ENCODE results near the gene TOMM40L.

The TOMM40L gene

DNA sequence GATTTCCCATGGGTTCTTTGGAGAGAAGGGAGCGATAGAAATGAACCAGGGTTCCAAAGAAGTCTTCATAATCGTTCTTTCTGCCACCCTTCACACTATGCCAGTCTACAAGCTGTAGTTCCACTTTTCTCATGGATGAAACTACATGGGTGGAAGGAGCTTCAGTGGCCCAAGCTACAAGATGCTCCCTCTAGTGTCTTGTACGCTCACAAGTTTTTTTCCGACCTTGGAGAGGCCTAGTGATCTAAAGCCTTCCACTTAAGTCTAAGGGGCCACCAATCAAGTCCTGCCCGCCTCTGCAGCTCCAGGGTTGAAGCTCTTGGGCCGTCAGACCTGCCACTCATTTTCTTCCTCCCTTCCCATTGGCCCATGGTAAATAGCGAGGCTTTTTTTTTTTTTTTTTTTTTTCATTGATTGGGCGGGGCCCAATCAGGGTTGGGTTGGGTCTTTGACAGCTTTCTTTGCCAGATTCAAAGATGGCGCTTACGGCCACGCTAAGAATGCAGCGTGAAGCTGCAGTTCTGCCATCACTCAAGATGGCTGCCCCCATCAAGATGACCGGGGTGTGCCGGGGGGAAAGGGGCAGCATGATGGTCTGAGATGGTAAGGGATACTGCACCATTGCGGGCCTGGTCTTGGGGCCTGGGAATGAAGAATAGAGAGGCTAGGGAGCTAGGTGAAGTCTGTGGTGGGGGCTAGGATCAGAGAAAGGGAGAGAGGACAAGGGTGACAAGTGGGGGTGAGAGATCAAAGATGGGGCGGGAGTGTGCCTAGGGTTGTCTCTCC is at the start of gene TOMM40L:
Gene TOMM40L, plus strand, starts transcription at position 527 of the 786 bp plus-strand sequence. CDS start 430 bp downstream, outside the sequence.
- DNase-seq: peak; percentile 72 to 96 (median 91)

DNA sequence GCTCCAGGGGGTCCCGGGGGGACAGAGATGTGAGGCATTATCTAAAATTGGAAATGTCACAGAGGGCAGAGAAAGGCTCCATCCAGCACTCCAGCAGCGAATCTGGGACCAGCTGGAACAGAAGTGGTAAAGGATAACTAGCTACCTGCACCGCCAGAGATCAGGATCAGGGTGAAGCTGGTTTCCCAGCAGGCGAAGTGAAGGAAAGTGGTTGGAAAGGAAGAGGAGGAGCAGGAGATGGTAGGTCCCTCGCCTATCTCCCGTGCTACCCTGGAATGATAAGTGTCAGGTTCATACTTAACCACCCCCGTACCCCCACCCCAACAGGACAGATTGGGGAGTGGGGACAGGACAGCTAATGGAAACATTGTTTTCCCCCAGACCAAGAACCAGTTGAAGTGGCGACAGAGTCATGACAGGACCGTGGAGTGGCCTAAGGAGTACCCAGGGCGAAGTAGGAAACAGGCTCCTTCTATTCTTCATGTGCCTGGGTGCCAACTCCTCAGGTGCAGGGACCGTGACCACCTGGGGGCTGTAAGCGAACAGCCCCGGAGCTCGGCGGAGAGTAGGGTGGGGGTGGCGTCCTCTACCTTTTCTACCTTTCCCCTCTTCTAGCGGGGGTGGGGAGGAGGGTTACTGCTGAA is 49.3 kb upstream of the TOMM40L start:
- no peak for DNase-seq

DNA sequence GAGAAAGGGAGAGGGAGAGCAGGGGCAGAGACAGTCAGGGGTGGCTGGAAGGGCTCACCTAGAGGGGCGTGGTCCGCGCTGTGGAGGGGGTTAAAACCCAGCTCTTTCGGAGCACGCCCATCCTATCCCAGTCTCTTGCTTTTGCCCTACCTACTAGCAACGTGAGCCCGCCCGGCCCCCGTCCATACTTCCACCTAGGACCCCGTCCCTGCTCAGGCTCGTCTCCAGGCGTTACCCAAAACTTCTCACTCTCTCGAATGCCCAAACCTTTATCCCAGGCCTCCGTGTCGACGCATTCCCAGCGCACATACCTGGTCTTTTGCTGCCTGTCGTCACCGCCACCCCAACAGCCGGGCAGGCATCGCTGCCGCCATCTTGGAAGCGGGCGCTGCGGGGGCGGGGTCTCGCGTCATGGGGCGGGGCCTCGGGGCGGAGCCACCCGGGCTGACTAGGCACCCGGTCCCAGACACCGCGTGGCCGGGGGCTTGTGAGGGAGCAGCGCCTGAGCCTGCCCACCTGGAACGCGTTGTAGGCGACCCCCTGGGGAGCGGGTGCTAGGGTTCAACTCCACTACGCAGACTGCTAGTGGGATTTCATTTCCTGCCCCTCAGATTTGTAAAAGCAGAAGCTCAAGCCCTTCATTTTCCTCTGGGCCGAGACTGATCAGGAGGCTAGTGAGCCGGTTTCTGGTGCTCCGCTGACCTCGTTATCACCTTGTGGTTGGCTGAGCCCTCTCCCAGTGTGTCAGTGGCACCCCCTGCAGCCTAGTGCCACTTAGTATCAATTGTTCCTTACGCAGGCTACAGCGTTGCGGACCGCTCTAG is 48.5 kb upstream of the TOMM40L start, which contains the start of gene B4GALT3:
Gene B4GALT3, minus strand, starts transcription at position 396 of the 824 bp plus-strand sequence. CDS start 1,447 bp downstream, outside the sequence.
- peak; percentile 83 to 98 (median 90) for DNase-seq

DNA sequence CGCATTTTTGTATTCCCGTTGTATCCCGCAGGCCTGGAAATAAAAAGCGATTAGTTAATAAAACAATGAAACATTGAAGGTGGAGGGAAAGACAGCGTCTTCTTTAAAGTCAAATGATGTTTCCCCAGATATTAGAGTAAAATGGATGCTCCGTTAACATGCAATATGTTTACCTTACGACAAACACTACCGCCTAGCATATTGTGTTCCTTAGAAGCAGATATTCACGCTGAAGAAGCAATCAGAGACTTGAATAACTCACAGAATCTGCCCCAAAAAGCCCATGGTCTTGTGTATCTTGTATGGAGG is 48.0 kb upstream of the TOMM40L start:
- no peak for DNase-seq

DNA sequence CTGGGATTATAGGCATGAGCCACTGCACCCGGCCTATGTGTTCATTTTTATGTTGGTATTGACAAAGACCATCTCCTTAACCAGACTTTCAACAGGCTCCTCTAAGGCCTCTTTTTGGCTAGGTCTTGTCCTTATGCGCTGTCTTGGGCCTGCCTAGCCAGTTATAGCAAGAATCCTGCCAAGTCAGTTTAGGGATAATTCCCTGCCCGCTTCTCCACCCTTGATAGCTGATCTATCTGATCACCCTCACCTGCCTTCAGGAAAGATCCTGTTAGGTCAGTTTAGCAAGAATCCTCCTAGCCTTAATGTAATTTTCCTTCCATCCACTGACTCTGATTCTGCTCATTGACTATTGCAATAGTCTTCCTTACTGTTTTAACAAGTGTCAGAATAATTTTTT is 46.2 kb upstream of the TOMM40L start:
- DNase-seq: no peak

DNA sequence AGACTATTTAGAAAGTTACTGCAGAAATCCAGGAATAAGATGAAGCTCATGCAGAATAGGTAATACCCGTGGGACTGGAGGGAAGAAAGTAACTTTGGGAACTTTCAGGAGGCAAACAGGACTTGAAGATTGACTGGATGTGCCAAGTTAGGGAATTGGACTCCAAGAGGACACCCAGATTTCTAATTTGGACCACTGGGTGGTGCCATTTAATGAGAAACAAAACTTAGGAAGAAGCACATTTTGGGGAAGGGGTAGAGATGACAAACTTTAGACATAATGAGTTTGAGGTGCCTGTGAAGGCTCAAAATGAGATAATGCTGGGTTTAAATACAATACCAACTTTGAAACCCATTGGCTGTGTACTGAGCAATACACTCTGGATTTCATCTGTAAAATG is 45.2 kb upstream of the TOMM40L start:
- DNase-seq: peak in 1 of 6 experiments; percentile 14

DNA sequence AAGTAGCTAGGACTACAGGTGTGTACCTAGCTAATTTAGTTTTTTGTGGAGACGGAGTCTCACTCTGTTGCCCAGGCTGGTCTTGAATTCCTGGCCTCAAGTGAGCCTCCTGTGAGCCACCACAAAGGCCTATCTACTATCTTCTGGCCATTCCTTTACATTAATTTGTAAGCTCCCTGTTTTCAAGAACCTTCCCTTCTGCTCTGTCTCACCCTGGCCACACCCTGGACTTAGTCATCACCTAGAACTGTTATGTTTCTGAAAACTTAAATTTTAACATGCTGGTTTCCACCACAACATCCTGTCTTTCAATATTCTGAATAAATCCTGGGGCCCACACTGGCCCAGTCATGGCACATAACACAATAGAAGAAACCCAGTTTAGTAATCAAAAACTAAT is 43.6 kb upstream of the TOMM40L start:
- DNase-seq: peak in 5 of 6 experiments; percentile 8 to 65 (median 50)

DNA sequence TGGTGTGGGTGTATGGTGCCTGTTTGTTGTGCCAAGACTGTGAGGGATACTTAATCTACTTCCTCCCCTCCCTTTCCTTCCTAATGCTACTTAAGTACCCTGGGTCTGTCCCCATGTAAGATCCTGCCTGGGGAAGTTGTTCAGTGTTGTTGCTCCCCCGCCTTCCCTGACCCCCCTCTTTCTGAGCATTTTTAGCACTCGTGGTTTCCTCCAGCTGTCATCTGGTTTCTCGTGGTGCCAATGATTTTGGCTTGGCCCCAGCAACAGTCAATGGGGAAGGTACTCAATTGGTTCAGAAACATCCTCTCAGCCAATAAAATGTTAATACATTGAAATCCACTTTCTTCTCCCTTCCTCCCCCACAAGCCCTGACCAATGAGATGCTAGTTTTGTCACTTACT is 40.6 kb upstream of the TOMM40L start:
- peak; percentile 47 to 91 (median 81) for DNase-seq

DNA sequence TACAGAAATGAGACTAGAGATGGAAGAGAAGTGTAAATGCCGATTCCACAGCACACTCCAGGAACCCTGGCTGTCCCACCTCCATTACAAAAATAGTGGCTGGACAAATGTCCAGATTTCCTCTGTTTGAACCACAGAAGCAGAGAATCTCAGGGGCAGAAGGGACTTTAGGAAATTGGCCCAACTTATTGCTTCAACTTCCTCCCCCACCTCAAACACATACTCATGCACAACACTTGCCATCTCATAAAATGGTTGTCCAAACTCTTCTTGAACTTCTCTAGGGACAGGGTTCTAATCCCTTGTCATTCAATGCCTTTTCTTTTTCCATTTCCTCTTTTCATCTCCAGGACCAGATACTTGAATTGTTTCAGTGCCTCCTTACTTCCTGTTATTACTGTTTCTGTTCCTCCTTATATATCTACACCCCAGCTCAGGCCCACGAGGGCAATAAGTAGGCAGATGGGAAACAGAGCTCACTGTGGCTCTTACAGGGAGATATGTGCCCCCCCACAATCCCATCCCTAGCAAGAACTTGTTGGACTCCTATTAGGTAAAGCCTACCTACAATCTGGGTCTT is 40.0 kb upstream of the TOMM40L start:
- peak in 2 of 6 experiments; percentile 52 to 58 for DNase-seq

DNA sequence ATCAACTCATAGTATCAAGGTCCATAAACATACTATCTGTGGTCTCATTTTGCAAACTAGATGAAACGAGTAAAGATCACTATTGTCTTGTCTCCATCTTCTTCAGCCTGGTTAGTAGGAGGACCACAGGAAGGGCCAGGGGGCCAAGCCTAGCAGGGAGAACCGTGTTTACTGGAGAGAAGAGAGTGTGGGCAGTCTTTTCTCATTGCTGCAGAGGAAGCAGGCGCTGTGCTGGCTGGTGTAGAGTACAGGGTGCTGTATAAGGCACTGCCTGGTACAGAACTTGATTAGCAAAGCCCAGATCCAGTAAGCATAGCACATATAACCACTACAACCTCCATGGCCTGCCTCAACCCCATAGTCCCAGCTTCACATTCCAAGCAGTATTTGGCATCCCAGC is 38.5 kb upstream of the TOMM40L start:
- DNase-seq: peak in 1 of 6 experiments; percentile 13

DNA sequence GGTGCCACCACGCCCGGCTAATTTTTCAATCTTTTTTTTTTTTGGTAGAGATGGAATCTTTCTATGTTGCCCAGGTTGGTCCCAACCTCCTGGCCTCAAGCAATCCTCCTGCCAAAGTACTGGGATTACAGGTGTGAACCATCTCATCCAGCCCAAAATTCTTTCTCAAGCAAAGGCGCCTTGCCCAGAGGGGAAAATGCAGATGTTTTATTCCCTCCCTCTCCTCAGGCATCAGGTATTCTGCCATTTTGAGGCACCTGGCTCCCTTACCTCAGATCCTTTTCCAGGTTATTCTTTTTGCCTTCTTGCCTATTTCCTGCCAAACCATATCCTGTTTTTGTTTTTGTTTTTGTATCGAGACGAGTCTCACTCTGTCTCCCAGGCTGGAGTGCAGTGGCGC is 37.5 kb upstream of the TOMM40L start:
- no peak for DNase-seq

DNA sequence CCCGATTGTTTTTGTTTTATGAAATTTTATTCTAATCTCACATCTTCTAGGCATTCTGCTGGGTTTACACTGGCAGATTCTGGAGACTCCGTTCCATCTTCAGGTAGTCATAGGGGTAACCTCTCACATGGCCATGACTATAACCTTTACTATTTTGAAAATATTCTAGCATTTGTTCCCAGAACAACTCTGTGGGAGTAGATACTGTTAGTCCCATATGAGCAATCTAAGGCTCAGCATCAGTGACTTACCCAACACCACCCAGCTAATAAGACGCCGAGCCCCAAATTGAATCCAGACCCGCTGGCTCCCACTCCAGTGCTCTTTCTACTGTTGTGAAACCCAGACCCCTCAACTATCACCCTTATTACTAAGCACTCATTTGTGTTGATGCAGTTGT is 36.8 kb upstream of the TOMM40L start:
- DNase-seq: no peak

DNA sequence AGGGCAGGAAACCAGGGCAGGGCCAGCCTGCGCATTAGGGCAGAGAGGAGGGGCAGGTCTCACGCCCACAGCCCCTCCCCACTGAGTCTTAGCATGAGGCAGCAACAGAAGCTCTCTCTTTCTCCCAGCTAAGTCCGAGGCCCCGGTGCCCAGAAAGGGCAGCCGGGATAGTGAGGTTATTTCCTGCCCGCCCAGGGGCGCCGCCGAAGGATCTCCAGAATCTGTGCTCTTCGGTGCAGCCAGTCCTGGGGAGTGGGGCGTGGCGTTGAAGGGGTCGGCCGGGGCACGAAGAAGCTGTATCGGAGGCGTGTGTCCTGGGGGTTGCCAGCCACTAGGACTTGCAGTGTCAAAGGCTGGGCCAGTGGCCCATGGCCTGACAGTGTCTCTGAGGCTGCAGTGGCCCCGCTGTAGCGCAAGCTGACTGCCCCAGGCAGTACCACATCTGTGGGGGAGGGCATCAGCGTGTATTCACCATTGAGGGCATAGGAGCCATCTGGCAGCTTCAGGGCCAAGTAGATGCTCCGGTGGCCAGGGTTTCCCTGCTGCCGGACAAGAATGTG is 34.8 kb upstream of the TOMM40L start:
- DNase-seq: no peak

DNA sequence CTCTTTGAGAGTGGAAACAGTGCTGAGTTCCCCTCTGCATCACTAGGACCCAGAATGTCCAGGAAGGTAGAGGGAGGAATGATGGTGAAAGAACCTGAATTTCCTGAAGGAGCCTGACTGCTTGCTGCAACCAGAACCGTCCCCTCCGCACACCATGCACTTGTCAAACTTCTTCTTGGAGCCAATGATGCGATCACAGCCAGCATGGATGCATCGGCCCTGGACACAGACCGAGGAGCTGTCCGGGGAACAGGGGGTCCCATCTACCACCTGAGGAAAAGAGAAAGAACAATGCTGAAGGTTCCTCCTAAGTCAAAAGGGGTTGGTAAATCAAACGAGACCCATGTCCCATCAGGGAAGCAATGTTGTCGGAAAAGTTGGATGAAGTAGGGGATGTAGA is 33.9 kb upstream of the TOMM40L start:
- no peak for DNase-seq

DNA sequence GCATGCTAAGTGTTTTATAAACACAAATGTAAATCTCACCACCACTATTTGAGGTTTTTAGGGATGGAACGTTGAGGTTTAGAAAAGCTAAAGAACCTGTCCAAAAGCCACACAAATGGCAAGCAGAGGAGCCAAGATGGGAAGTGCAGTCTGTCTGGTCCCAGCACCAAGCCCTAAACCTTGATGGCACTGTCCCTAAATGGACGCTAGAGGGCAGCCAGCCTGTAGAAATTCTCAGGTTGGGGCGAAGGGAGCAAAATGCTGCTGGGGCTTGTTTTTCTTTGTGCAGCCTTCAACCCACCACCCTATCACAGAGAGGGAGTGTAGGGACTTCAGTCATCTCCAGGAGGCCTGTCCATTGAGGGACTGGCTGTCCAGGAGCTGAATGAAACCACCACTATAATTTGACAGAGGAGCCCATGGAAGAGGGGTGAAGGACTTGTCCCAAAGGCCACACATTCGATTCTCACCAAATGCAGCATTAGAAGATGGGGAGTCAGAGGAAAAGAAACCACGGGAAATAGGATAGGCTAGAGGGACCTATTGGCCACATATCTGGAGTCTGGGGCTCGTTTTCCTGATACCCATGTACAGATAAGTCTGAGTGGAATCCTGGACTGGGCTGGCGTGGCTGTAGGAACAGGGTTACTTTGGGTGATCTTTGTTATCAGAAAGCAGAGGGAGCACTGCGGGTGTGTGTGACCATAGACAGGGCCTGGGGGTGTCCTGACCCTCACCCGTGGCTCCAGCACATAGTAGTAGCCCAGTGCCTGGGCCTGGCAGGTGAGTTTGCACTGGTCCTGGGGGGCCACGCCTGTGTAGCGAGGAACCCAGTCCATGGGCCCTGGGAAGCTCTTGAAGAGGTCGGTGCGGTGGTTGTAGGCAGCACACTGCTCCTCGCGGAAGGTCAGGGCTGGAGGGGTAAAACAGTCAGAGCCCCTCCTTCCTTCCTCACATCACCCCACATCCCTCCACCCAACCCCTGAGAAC is 33.1 kb upstream of the TOMM40L start:
- DNase-seq: peak; percentile 41 to 81 (median 51)

DNA sequence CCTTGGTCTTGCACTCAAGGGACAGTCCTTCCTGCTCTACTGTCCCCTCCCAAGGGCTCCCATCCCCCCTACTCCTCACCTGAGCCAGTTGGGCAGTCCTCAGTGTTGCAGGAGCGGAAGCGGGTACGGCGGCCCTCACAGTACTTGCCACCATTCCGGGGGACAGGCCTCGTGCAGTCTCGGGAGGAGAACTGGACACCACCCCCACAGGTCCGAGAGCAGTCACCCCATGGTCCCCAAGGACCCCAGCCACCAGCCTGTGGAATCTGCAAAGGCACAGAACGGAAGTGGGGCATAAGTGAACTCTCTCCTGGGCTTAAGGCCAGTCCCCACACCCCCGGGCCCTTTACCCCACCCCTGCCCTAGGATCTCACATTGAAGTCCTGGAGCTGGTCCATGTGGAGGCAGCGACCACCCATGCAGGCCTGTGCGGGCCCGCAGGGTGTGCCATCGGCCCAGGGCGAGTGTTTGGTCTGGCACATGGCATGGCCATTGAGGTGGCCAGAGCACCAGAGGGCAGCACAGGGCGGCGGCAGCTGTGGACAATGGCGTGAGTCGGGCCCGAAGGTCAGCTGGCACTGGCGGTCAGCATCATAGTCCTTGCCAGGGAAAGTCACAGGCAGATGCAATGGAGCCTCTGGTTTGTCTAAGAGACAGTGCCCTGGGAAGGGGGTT is 32.2 kb upstream of the TOMM40L start:
- DNase-seq: no peak

DNA sequence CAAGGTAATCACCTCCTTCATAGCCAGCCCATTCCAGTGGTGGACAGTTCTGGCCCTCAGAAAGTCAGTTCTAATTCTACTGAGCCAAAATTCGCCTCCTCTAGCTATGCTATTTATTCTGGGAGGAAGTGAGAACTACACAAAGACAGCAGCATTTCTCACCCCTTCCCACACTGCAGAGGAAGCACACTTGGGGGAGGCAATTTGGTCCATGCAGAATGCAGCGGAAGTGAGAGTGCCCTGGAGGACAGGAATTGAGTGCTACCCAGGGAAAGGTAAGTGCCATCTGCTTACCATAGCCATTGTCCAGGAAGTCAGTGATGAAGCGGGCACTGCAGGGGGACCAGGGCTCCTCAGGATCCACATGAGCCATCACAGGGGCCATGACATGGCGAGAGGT is 30.7 kb upstream of the TOMM40L start:
- peak in 1 of 6 experiments; percentile 11 for DNase-seq

DNA sequence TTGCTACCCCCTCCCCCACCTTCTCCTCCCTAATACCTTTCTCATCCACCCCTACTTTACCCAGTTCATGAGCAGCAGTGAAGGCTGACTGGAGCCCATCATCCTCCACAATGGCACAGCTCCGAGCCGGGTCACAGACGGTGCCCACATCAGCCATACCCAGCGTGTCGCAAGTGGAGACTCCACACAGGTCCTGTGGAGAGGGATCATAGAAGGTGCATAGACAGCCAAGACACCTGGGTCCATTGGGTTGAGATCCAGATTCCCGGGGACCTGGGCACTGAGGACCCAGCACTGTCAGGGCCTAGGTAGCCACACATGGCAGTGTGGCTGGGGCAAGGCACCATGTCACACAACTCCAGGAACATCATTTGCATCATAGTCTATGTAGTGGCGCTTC is 29.7 kb upstream of the TOMM40L start:
- DNase-seq: no peak

DNA sequence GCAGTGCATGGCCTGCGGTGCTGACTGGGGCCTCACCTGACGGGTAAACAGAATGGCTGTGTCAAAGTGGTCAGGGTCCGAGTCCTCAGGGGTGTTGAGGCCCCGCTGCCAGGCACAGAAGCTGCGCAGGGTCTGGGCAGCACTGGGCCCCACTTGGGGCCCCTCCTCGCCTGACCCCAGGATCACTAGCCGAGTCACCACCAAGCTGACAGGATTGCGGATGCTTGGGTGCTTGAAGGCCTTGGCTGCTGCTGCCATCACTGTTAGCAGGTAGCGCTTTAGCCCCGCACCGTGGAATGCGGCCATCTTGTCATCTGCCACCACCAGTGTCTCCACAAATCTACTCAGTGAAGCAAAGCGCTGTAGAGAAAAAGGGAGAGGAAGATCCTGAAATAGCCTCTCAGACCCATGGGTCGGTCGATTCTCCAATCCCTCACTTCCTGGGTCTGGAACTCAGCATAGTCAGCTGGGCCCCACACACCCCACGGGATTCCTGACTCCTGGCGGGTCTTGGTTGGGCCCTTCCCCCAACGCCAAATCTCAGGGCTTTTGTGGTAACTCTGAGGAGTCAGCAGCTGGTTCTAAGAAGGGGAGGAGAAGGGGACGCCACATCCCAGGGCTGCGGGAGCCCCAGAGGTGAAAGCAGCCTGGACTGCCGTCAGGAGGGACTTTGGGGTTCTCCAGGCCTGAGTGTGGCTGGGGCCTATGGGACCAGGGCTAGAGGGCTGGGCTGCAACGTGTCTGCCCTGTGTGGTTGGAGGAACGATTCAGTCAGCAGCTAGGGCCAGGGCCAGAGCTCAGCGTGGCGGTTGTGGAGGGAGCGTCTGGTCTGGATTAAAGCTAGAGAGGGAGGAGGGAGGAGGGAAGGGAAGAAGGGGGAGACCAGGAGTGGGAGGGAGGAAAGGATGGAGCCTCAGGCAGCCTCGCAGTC is 29.1 kb upstream of the TOMM40L start:
- no peak for DNase-seq
